Activated CD8-positive, alpha-beta memory T cell treated with anti-CD3 and anti-CD28 coated beads, Interleukin-2, amount 50 U/mL, for 4 hours (primary cell): ENCODE data around the gene RNF152.

Source experiments
- DNase-seq: peaks from one replicate; pipeline ENCODE4 v3.0.0-alpha.2; 2020

Gene RNF152

DNA sequence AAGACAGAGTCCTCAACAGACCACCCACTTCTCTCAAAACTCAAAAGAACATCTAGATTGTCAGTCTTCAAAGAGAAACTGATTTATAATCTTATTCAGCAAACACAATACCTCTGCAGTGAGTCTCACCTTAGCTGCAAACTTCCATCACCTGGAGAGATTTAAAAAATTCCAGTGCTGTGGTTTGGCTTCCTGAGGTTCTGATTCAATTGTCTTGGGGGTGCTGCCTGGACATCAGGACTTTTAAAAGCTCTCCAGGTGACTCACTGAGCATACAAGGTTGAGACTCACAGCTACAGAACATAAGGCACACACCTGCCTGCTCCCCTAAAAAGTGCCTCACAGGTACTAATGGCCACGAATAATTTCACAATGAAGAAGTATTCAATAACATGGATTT is 40.3 kb downstream of the RNF152 start:
- DNase-seq: no peak

DNA sequence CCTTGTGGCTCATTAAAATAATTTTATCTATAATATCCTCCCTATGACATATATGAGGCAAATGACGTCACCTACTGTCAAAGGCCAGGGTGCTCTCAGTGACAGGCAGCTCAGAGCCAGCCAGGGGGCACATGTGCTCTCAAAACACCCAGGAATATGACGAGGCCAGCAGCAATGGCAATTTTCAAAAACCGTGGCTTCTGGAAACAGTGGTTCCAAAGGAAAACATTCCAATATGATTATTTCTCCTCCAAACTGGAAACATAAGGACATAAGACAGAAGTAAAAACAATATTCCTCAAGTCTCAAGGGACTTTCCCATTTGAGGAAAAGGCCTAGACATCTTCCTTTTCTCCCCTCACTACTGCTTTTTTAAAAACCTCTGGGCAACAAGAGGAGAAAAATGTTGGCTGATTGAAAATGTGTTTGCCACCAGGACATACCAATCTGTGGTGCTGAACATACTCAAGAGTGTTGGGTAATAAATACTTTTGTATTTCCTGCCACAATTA is 40.8 kb downstream of the RNF152 start:
- DNase-seq: no peak

- DNase-seq: no peak
These were observed 41.5 kb downstream of the RNF152 start for GRCh38 chr18:61851279-61851678.

GRCh38 chr18:61850756-61851155 is 42.1 kb downstream of the RNF152 start:
- no peak for DNase-seq

DNA sequence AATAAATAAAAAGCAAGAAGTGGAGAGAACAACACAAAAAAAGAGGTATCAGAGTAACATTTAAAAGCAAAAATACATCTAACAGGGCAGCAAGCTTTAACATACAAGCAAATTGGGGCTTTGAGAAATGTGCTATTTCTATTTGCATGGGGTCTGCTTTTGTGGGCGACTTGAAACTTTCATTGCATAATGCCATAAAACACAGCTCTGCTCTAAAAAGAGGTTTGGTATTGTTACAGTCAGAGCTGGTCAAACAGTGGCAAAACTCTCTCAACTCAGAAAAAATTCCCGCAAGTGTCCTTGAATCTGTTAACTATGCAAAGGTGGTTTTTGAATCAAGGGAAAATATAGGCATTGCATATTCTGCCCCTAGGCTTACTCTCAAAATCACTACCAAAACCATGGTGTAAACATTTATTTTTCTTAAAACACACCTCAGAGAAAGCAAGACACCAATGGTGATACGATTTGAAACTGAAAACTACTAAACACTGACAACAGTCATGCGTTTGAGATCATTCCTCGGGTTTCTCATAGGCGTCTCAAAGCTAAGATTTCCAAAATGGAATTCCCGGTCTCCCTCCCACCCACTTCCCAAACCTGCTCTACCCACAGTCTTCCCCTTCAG is 45.5 kb downstream of the RNF152 start:
- no peak for DNase-seq

DNA sequence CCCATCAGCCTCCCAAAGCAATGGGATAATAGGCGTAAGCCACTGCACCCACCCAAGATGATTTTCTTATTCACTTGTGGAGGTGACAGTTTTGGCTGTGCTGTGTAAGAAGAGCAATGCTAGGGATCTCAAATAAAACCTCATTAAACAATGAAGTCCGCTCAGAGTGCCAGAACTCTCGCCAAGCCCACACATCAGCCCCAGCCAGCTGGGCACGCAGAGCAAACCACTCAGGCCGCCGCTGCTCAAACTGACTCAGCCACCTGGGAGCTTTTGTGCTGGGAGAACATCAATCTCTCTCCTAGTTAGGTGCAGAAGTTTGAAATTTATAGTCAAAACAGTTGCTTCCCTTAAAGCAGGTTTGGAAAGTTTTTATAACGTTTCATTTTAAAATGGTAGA is 47.6 kb downstream of the RNF152 start:
- DNase-seq: no peak

GRCh38 chr18:61844726-61845125 is 48.1 kb downstream of the RNF152 start:
- DNase-seq: no peak

DNA sequence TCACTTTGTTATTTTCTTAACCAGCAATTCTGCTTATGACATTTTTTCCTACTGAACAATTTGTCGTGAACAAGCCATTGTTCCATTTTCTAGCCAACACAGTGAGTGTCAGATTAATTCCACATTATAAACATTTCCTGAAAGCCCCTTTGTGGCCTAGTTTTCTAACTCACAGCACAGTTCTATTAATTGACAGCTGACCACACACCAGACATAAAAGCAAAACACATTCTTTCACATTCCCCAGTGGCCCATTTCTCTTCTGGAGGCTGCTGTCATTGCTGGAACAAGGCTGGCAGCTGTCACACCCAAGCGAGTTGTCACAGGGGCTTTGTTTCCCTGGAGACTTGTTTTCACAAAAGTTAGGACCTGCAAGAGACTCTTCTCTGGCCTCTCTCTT is 50.7 kb downstream of the RNF152 start:
- DNase-seq: no peak

DNA sequence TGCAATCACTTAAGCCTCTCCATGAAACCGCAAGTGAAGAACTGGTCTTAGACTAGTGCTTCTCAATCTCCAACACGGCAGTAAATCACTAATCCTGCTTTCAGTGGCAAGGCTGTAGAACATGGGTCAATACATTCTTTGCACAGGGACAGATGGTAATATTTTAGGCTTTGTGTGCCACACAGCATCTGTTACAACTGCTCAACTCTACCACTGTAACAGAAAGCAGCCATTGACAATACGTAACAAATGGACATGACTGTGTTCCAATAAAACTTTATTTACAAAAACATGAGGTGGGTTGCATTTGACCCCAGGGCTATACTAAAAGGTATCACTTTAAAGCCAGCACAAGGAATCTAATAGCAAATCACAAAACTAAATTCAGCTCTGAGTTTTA is 51.1 kb downstream of the RNF152 start:
- DNase-seq: no peak

DNA sequence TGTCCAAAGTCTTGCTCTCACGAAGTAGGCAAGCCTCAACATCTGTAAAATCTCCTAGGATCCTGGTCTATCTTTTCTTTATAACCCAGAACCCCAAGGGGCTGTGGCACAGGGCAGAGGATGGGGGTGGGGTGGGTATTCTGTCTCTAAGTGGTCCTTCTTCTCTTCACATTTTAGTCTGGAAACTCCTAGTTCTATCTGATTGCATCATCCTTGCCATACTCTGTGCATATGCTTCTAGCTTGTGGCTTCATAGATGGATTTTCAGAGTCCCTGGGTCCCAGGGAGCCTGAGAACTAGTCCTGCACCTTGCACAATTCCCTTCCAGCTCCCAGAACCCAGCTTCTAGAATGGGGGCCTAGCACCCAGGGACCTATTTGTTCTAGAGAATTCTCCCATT is 52.5 kb downstream of the RNF152 start:
- no peak for DNase-seq

GRCh38 chr18:61838521-61838920 is 54.3 kb downstream of the RNF152 start:
- no peak for DNase-seq

GRCh38 chr18:61833978-61834377 is 58.8 kb downstream of the RNF152 start:
- no peak for DNase-seq

DNA sequence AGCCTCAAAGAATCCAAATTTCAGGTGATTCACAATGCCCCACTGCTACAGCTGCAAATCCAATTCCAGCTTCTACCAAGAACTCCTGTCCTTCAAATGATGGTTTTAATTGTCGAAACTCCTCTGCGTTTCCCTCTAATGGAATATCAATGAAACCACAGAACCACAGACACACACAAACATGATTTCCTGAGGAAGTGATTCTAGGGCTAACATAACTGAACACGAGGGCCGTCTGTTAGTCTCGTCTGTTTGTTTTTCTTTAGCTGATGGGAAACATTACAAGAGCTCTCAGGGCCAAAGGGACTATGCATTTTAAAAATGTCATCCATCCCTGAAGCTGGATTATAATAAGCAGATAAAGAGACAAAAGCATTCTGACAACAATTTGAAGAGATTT is 59.4 kb downstream of the RNF152 start:
- no peak for DNase-seq

- DNase-seq: no peak
These were observed 59.9 kb downstream of the RNF152 start for GRCh38 chr18:61832858-61833257.

GRCh38 chr18:61831071-61831470 is 61.7 kb downstream of the RNF152 start:
- DNase-seq: no peak

DNA sequence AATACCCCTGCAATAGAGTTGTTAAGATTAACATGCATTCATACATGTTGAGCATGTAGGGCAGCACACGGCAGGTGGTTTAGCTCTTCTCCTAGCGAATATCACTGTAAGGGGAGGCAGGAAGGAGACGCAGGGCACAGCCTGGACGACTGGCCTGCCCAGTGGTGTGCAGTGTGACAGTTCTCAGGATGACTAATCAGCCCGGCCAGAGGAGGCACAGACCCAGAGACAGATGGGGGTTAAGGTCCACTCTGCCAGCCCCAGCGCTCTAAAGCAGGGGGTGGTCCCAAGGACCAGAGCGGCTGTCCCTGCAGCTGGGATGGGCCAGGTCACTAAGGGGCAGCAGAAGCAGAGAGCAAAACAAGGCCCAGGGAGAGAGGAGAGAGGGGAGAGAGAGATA is 63.7 kb downstream of the RNF152 start:
- DNase-seq: no peak

DNA sequence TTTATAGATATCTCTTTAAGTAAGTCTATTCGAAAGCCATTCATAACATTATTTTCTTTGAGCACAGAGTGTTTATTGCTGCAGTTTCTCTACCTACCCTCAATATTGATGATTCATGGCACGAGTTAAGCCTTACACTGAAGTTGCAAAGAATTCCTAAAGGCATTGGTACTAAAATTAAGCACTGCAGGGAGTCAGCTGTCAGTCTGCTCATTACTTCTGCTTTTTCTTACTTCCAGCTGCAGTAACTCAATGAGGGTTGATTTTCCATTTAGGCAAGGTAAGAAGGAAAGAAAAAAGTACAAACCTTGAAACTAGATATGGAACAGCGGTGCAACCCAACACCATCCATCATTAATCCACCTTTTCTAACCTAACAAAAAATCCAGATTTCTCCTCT is 65.2 kb downstream of the RNF152 start:
- no peak for DNase-seq

GRCh38 chr18:61825386-61825785 is 67.4 kb downstream of the RNF152 start:
- DNase-seq: no peak

DNA sequence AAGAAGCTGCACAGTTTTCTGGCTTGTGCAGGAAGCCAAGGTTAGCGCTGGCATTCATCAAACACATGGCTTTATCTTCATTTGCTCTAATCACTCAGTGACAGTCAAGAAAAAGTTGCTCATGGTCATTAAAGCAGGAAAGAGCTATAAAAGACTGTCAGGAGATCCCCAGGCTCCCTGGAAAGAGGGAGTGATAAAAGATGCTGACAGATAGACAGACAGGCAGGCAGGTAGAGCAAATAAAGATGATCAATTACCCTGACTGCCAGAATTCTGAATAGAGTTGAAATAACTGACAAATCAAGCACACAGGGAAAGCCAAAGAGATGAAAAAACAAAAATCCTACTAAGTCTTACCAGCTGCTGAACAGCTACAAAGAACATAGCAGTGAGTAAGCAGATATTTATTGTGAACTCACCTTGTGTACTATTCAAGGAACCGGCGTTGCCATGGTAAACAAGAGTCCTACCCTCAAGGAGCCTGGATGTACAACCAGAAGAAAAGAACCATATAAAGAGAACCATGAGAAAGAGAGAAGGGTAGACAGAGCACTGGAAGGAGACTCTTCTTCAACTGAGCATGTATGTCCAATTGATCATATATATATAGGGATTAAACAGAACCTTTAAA is 68.0 kb downstream of the RNF152 start:
- DNase-seq: no peak

DNA sequence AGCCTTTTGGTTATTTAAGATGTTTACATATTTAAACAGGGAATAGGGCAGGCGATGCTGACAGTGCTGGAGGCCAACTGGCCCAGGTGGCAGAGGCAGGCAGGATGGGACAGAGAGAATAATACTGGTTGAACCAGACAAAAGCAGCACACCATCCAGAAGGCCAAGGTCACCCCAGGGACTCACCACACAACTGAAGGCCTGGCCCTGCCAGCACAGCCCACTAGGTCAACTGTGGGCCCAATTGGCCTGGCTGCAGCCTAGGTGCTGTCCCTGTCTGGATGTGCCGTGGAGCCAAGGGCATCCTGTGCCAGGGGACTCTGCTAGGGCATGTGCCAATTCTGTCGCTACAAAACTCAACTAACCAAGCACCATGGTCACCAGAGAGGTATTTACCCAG is 69.2 kb downstream of the RNF152 start:
- no peak for DNase-seq

DNA sequence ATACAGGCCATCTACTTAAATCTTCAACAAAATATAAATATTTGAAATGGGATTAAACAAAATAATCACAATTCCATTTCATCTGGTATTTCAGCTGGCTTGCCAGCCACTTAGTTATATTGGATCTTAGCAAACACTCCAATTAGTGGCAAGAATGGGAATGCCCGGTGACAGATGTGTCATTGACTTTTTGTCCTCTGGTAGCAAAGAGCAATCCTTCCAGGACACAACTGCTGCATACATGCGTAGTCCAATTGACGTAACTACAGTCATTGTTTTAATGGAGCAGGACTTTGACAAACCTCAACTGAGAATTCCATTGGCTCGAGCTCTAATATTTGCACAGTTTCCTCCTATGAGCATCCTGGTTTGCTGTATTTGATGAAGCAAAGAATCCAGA is 69.9 kb downstream of the RNF152 start:
- DNase-seq: no peak

DNA sequence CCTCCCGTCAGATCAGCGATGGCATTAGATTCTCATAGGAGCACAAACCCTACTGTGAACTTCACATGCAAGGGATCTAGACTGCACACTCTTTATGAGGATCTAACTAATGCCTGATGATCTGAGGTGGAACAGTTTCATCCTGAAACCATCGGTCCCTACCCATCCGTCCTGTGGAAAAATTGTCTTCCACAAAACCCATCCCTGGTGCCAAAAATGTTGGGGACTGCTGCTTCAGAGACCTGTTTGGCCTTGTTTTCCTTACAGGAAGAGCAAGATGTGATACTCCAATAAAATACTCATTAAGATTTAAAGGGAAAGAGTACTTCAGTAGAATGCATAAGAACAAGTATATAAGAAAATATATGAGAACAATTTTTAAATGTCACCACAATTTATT is 71.1 kb downstream of the RNF152 start:
- DNase-seq: no peak

DNA sequence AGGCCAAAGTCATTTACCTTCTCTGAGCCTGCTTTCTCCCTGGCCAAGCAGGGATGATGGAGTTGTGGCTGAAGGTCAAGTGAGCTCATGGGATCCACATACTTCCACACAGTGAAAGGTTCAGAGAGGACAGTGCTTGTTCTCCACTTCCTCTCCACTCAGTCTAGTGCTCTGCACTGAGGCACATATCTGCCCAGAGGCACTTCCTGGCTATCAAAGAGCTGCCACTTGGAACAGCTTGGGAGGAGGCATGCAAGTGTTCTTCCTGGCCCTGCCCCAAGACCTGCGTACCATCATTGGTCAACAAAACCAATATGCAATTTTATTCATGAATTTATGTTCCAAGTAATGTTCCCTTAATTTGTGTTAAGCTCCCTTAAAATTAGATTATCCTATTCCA is 71.9 kb downstream of the RNF152 start:
- DNase-seq: no peak

GRCh38 chr18:61817086-61817485 is 75.7 kb downstream of the RNF152 start:
- DNase-seq: no peak

DNA sequence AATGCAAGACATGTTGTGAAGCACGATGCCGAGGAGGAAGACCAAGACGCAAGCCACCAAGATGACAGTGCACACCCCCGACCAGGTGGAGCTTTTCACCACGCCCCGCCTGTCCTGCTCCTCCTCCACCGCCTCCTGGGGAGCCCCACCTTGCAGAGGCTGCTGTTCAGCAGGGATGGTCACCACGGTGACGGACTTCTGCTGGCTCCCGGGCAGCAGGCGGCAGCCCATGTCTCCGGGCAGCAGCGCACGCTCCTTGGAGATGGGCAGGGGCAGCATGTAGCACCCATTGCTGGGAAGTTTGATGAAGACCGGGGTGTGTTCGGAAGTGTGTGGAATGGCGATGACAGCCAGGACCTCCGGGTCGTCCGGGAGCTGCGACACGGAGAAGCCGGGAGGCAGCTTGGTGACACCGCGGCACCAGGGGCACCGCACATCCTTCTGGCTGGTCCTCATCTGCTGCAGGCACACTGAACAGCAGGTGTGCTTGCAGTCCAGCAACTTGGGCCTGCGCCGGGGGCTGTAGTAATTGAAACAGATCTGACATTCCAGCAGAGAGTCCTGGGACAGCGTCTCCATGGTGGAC is 76.8 kb downstream of the RNF152 start:
- no peak for DNase-seq
